ENCODE measurements around the gene EP400.

EP400 gene

GRCh38 chr12:131990066-131990979, 40.6 kb downstream of the EP400 start:
- no peak overlapping the region for H3K4me3 ChIP-seq (ENCODE audit: low read length)
- no peak for TF ChIP-seq CTCF (IDR thresholded peaks at IDR 0.05; ENCODE audit: insufficient read depth, low read depth, low read length, missing control alignments)
- no peak for DNase-seq (ENCODE audit: low read depth)

GRCh38 chr12:131990980-131991305, 41.2 kb downstream of the EP400 start:
- no peak for DNase-seq (ENCODE audit: low read depth)
- TF ChIP-seq CTCF (IDR thresholded peaks at IDR 0.05; ENCODE audit: insufficient read depth, low read depth, low read length, missing control alignments) = no peak
- H3K4me3 ChIP-seq (ENCODE audit: low read length) = no peak overlapping the region

- no peak for DNase-seq (ENCODE audit: low read depth)
- H3K4me3 ChIP-seq (ENCODE audit: low read length) = no peak overlapping the region
- TF ChIP-seq CTCF (IDR thresholded peaks at IDR 0.05; ENCODE audit: insufficient read depth, low read depth, low read length, missing control alignments) = no peak
These were observed 42.2 kb downstream of the EP400 start for GRCh38 chr12:131991816-131992430.

- TF ChIP-seq CTCF (IDR thresholded peaks at IDR 0.05; ENCODE audit: insufficient read depth, low read depth, low read length, missing control alignments) = no peak
- no peak overlapping the region for H3K4me3 ChIP-seq (ENCODE audit: low read length)
- DNase-seq (ENCODE audit: low read depth) = no peak
These were observed 44.8 kb downstream of the EP400 start for GRCh38 chr12:131994589-131994988.

- no peak for DNase-seq (ENCODE audit: low read depth)
- no peak overlapping the region for H3K4me3 ChIP-seq (ENCODE audit: low read length)
- TF ChIP-seq CTCF (IDR thresholded peaks at IDR 0.05; ENCODE audit: insufficient read depth, low read depth, low read length, missing control alignments) = no peak
These were observed 50.6 kb downstream of the EP400 start for GRCh38 chr12:132000286-132000872.

- TF ChIP-seq CTCF (IDR thresholded peaks at IDR 0.05; ENCODE audit: insufficient read depth, low read depth, low read length, missing control alignments) = no peak
- DNase-seq (ENCODE audit: low read depth) = no peak
- no peak overlapping the region for H3K4me3 ChIP-seq (ENCODE audit: low read length)
These were observed 54.1 kb downstream of the EP400 start for GRCh38 chr12:132003846-132004245.

Data from epithelial cell of esophagus (primary cell).